Upper lobe of left lung (tissue), 6 donors: ENCODE measurements around the gene UBAP1. TPM values are rescaled to one million over a fixed set of nuclear protein-coding genes. Genes with fewer than 3 reads are reported as not detected.
"Not testable (repeated sequence)": the region's sequence is repeated elsewhere in the genome, so short reads cannot be mapped to it uniquely, and the experiment has no call there.

Experiments used
- ATAC-seq, 2 donors: fragments of 200-7000 bp; cut with Tn5 transposase; one replicate each; pipeline ENCODE4 v1.9.1; 2022; ENCODE audit warnings: mild to moderate bottlenecking in 2 of 2, moderate library complexity in 2 of 2; ENCODE audit not compliant: low FRiP score in 2 of 2
- DNase-seq, 2 donors: peaks; one replicate each; pipeline ENCODE4 v3.0.0-alpha.2; 2019 to 2020
- H3K27ac ChIP-seq, 4 donors: fragments of 200-600 bp; sonication (generic); one replicate each; pipeline ENCODE4 v1.5.1; 2016 to 2019
- H3K27me3 ChIP-seq, 4 donors: fragments of 200-600 bp; sonication (generic); one replicate each; pipeline ENCODE4 v1.5.1; 2017 to 2019
- H3K36me3 ChIP-seq, 4 donors: fragments of 200-600 bp; sonication (generic); one replicate each; pipeline ENCODE4 v1.5.1; 2016 to 2019
- H3K4me1 ChIP-seq, 4 donors: fragments of 200-600 bp; sonication (generic); one replicate each; pipeline ENCODE4 v1.5.1; 2018 to 2019
- H3K4me3 ChIP-seq, 4 donors: fragments of 200-600 bp; sonication (generic); one replicate each; pipeline ENCODE4 v1.5.1; 2017 to 2019; ENCODE audit warnings: mild to moderate bottlenecking in 2 of 4, moderate library complexity in 1 of 4
- H3K9me3 ChIP-seq, 4 donors: fragments of 200-600 bp; sonication (generic); one replicate each; pipeline ENCODE4 v1.5.1; 2018 to 2019
- EP300 ChIP-seq, 4 donors: sonication (generic); formaldehyde crosslinking; IDR thresholded peaks; one replicate each; pipeline ENCODE4 v1.5.1; 2017; ENCODE audit warnings: antibody characterized with exemption in 4 of 4, control low read depth in 2 of 4
- POLR2A ChIP-seq, 4 donors: fragments of 450-650 bp; IDR thresholded peaks; one replicate each; pipeline ENCODE4 v1.5.1; 2016 to 2017; ENCODE audit warnings: antibody characterized with exemption in 4 of 4, mild to moderate bottlenecking in 2 of 4
- POLR2AphosphoS5 ChIP-seq, 2 donors: sonication (generic); formaldehyde crosslinking; IDR thresholded peaks; one replicate each; pipeline ENCODE4 v1.5.1; 2017; ENCODE audit warnings: antibody characterized with exemption in 2 of 2
- WGBS, 2 donors: methylation state at CpG; one replicate each; pipeline ENCODE4 v1.1.5; 2017 to 2018; 5-methylcytosine and 5-hydroxymethylcytosine counted together
- total RNA-seq, 6 donors: library from RNA; depleted of rRNA in 4 of 6; stranded (reverse); fragments of >200 nt in 4 of 6; gene quantifications; one replicate each; pipeline versions ENCODE4 v1.1.0 to v1.2.1, GENCODE V29; 2016 to 2021
- TF ChIP-seq, protein P1 (sequence below), 6 experiments: fragments of 450-650 bp in 4 of 6; fragments of 200-600 bp in 2 of 6; sonication (generic) in 2 of 6; IDR thresholded peaks; one replicate each; pipeline ENCODE4 v1.5.1; 2016 to 2019; ENCODE audit warnings: antibody characterized with exemption in 6 of 6
- donor health status: DM: no; HTN: no; CAD: no; lungs with moderate emphysema.
- donor health status: DM: no; HTN: yes; CAD: no; lungs with severe emphysema.

UBAP1 gene
- total RNA-seq, 6 donors from 2014 or later: 37.7 to 62.2 (median 48.1) TPM

DNA sequence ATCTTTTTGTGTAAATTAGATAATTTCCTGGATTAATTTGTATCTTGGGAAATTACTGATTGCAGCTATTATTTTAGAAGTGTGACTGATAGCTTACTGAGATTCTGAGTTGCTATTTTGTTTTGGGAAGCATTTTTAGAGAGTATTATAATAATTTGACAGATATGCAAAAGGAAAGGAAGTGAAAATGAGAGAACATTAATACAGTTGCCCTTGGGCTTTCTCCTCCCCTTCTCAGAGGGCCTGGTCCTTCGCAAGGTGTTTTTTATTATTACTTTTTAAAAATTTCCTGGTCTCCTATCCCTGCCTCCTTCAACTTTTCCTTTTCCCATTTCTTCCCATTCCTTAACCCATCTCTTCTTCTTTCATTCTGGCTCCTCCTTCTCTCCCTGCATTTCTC, 32.6 kb downstream of the UBAP1 start:
- no peak for ATAC-seq
- no peaks in the 10 kb centered on the region for H3K4me1 ChIP-seq
- no peaks in the 10 kb centered on the region for H3K27me3 ChIP-seq
- DNase-seq: no peak
- no peak overlapping the region for H3K27ac ChIP-seq
- H3K4me3 ChIP-seq: no peak overlapping the region
- TF ChIP-seq EP300 (IDR thresholded peaks at IDR 0.05) (no peak), POLR2AphosphoS5 (IDR thresholded peaks at IDR 0.05) (no peak), POLR2A (IDR thresholded peaks at IDR 0.05) (no peak)
- TF ChIP-seq, protein P1, sequence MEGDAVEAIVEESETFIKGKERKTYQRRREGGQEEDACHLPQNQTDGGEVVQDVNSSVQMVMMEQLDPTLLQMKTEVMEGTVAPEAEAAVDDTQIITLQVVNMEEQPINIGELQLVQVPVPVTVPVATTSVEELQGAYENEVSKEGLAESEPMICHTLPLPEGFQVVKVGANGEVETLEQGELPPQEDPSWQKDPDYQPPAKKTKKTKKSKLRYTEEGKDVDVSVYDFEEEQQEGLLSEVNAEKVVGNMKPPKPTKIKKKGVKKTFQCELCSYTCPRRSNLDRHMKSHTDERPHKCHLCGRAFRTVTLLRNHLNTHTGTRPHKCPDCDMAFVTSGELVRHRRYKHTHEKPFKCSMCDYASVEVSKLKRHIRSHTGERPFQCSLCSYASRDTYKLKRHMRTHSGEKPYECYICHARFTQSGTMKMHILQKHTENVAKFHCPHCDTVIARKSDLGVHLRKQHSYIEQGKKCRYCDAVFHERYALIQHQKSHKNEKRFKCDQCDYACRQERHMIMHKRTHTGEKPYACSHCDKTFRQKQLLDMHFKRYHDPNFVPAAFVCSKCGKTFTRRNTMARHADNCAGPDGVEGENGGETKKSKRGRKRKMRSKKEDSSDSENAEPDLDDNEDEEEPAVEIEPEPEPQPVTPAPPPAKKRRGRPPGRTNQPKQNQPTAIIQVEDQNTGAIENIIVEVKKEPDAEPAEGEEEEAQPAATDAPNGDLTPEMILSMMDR (IDR thresholded peaks at IDR 0.05): no peak
- H3K9me3 ChIP-seq: no peaks in the 10 kb centered on the region
- H3K36me3 ChIP-seq: no peaks in the 10 kb centered on the region
- WGBS, 2 donors: 100% methylated on average over 1 of the region's 1 CpG

DNA sequence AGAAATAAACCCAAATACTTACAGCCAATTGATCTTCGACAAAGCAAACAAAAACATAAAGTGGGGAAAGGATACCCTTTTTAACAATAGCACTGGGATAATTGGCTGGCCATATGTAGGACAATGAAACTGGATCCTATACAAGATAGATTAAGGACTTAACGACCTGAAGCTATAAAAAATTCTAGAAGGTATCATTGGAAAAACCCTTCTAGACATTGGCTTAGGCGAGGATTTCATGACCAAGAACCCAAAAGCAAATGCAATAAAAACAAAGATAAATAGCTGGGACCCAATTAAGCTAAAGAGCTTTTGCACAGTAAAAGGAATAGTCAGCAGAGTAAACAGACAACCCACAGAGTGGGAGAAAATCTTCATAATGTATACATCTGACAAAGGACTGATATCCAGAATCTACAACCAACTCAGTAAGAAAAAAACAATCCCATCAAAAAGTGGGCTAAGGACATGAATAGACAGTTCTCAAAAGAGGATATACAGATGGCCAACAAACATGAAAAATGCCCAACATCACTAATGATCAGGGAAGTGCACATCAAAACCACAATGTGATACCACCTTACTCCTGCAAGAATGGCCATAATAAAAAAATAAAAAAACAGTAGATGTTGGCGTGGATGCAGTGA, 35.6 kb downstream of the UBAP1 start:
- H3K36me3 ChIP-seq, DNase-seq, H3K27me3 ChIP-seq, H3K9me3 ChIP-seq, H3K4me1 ChIP-seq, H3K4me3 ChIP-seq, H3K27ac ChIP-seq, ATAC-seq: not testable (repeated sequence)
- 94% methylated on average over 4 of the region's 4 CpGs for WGBS, 2 donors

DNA sequence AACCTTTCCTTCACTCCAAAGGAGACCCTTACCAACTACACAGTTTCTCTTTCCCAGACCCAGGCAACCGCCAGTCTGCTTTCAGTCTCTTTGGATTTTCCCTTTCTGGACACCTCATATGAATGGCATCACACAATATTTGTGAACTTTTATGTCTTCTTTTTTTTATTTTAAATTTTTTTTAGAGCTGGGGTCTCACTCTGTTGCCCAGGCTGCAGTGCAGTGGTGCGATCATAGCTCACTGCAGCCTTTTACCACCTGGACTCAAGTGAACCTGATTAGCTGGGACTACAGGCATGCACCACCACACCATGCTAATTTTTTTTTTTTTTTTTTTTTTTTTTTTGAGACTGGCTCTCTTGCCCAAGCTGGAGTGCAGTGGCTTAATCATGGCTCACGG, 37.5 kb downstream of the UBAP1 start:
- DNase-seq: no peak
- no peak overlapping the region for H3K4me3 ChIP-seq
- ATAC-seq: no peak
- no peaks in the 10 kb centered on the region for H3K4me1 ChIP-seq
- TF ChIP-seq POLR2AphosphoS5 (IDR thresholded peaks at IDR 0.05) (no peak), EP300 (IDR thresholded peaks at IDR 0.05) (no peak), POLR2A (IDR thresholded peaks at IDR 0.05) (no peak)
- TF ChIP-seq, protein P1 (IDR thresholded peaks at IDR 0.05): no peak
- no peaks in the 10 kb centered on the region for H3K9me3 ChIP-seq
- no peaks in the 10 kb centered on the region for H3K36me3 ChIP-seq
- no peak overlapping the region for H3K27ac ChIP-seq
- H3K27me3 ChIP-seq: no peaks in the 10 kb centered on the region
- 98 to 99% methylated on average over 3 of the region's 3 CpGs for WGBS, 2 donors

DNA sequence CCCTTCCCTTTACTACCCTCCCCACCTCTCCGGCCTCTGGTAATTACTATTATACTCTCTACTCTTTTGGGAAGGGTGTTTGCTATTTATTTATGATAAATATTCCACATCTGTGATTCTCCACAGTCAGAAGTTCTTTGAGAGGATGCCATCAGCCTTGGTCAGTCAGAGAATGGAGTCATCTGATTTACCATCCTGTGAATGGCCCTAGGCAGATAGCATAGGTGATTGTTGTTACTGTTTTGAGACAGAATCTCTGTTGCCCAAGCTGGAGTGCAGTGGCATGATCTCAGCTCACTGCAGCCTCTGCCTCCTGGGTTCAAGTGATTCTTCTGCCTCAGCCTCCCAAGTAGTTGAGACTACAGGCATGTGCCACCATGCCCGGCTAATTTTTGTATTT, 38.2 kb downstream of the UBAP1 start:
- WGBS, 2 donors: 95 to 100% methylated on average over 2 of the region's 2 CpGs
- not testable (repeated sequence) for H3K36me3 ChIP-seq, H3K4me1 ChIP-seq, H3K27ac ChIP-seq, DNase-seq, H3K9me3 ChIP-seq, ATAC-seq, H3K4me3 ChIP-seq, H3K27me3 ChIP-seq

DNA sequence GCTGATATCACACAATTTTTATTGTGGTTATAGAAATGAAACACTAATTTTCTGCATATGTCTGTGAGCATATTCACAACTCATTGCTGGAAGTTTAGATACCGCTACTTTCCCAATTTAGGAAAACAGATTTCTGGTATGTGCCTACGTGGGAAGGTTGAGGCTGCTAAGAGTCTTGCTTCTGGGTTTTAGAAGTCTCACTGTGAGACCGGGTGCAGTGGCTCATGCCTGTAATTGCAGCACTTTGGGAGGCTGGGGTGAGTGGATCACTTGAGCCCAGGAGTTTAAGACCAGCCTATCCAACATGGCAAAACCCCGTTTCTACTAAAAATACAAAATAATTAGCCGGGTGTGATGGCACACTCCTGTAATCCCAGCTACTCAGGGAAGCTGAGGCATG, 39.6 kb downstream of the UBAP1 start:
- no peaks in the 10 kb centered on the region for H3K27me3 ChIP-seq
- H3K4me1 ChIP-seq: no peaks in the 10 kb centered on the region
- ATAC-seq: no peak
- WGBS, 2 donors: 93 to 96% methylated on average over 5 of the region's 5 CpGs
- no peaks in the 10 kb centered on the region for H3K9me3 ChIP-seq
- no peak for DNase-seq
- TF ChIP-seq POLR2A (IDR thresholded peaks at IDR 0.05) (no peak), POLR2AphosphoS5 (IDR thresholded peaks at IDR 0.05) (no peak), EP300 (IDR thresholded peaks at IDR 0.05) (no peak)
- TF ChIP-seq, protein P1 (IDR thresholded peaks at IDR 0.05): no peak
- H3K27ac ChIP-seq: no peak overlapping the region
- H3K4me3 ChIP-seq: no peak overlapping the region
- peaks cover 0 to 3% (median 0%) of the 10 kb centered on the region in 4 donors for H3K36me3 ChIP-seq

DNA sequence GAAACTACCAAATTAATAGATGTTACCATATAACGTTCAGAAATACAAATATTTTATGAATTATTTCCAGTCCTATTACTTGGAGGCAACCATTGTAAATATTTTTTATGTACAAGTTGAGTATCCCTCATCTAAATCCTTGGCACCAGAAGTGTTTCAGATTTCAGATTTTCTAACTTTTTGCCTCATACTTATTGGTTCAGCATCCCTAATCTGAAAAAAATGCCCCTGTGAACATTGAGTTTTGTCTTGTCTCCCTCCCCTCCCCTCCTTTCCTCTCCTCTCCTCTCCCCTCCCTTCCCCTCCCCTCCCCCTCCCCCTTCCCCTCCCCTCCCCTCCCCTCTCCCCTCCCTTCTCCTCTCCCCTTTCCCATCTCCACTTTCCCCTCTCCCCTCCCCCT, 40.6 kb downstream of the UBAP1 start:
- H3K4me1 ChIP-seq: no peaks in the 10 kb centered on the region
- TF ChIP-seq POLR2AphosphoS5 (IDR thresholded peaks at IDR 0.05) (no peak), EP300 (IDR thresholded peaks at IDR 0.05) (no peak), POLR2A (IDR thresholded peaks at IDR 0.05) (no peak)
- TF ChIP-seq, protein P1 (IDR thresholded peaks at IDR 0.05): no peak
- DNase-seq (no peak), ATAC-seq (no peak)
- no peak overlapping the region for H3K27ac ChIP-seq
- no peak overlapping the region for H3K4me3 ChIP-seq
- peaks cover 0 to 8% (median 2%) of the 10 kb centered on the region in 4 donors for H3K36me3 ChIP-seq
- H3K9me3 ChIP-seq: no peaks in the 10 kb centered on the region
- WGBS, 2 donors: 89 to 90% methylated on average over 1 of the region's 1 CpG
- no peaks in the 10 kb centered on the region for H3K27me3 ChIP-seq
